ENCODE measurements around the gene PPP2R5A.
"Not testable (repeated sequence)": the region's sequence is repeated elsewhere in the genome, so short reads cannot be mapped to it uniquely, and the experiment has no call there.

Gene PPP2R5A

DNA sequence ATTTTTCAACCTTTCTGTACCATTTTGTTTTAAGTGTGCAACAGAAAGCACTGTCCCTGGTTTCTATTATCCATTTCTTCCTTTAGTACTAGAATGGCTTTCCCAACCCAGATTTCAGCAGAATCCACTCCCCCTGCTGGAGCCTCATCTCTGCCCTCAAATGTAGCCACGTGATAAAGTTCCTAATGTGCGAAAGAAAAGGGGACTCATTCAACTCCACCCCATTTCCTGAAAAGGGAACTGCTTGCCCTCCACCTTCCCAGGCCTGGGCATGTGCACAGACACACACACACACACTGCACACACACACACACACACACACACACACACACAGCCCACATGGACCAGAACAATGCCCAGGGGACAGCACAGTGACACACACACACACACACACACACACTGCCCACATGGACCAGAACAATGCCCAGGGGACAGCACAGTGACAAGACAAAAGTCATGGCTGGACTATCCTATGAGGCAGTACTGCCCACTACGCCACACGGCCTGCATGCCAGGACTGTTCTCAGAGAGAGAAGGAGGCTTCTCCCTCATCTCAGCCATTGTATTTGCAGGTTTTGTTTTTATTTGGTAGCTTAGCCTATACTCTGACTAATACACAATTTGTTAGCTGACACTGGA is 96.3 kb downstream of the PPP2R5A start:
- H3K27ac ChIP-seq = no peak overlapping the region
- TF ChIP-seq, protein P1, sequence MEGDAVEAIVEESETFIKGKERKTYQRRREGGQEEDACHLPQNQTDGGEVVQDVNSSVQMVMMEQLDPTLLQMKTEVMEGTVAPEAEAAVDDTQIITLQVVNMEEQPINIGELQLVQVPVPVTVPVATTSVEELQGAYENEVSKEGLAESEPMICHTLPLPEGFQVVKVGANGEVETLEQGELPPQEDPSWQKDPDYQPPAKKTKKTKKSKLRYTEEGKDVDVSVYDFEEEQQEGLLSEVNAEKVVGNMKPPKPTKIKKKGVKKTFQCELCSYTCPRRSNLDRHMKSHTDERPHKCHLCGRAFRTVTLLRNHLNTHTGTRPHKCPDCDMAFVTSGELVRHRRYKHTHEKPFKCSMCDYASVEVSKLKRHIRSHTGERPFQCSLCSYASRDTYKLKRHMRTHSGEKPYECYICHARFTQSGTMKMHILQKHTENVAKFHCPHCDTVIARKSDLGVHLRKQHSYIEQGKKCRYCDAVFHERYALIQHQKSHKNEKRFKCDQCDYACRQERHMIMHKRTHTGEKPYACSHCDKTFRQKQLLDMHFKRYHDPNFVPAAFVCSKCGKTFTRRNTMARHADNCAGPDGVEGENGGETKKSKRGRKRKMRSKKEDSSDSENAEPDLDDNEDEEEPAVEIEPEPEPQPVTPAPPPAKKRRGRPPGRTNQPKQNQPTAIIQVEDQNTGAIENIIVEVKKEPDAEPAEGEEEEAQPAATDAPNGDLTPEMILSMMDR (conservative IDR thresholded peaks at IDR 0.05) = no peak

GRCh38 chr1:212386029-212386428 is 100.8 kb downstream of the PPP2R5A start:
- TF ChIP-seq, protein P1 (conservative IDR thresholded peaks at IDR 0.05) = no peak
- H3K27ac ChIP-seq = no peak overlapping the region

- TF ChIP-seq, protein P1 (conservative IDR thresholded peaks at IDR 0.05) = no peak
- no peak overlapping the region for H3K27ac ChIP-seq
Observed at GRCh38 chr1:212388985-212389716, 103.9 kb downstream of the PPP2R5A start.

GRCh38 chr1:212395678-212396437 is 110.6 kb downstream of the PPP2R5A start:
- H3K27ac ChIP-seq = not testable (repeated sequence)

GRCh38 chr1:212396638-212397037 is 111.4 kb downstream of the PPP2R5A start:
- TF ChIP-seq, protein P1 (conservative IDR thresholded peaks at IDR 0.05) = no peak

GRCh38 chr1:212397171-212397570 is 112.0 kb downstream of the PPP2R5A start:
- TF ChIP-seq, protein P1 (conservative IDR thresholded peaks at IDR 0.05) = no peak
- H3K27ac ChIP-seq = no peak overlapping the region

More at GRCh38 chr1:212396638-212397037, 111.4 kb downstream of the PPP2R5A start:
- H3K27ac ChIP-seq = no peak overlapping the region

- TF ChIP-seq, protein P1 (conservative IDR thresholded peaks at IDR 0.05) = no peak
- no peak overlapping the region for H3K27ac ChIP-seq
Observed at GRCh38 chr1:212401042-212401441, 115.8 kb downstream of the PPP2R5A start.

All from VCaP (cell line).